GM12892 (cell line): ENCODE measurements around the gene CCDC134.

Source experiments
- POLR2A ChIP-seq: IDR thresholded peaks from 2 replicates; pipeline ENCODE4 v1.6.1; 2011; ENCODE audit warnings: low read depth, low read length, control low read depth
- TAF1 ChIP-seq: IDR thresholded peaks from 2 replicates; pipeline ENCODE4 v1.6.1; 2011; ENCODE audit warnings: low read depth, mild to moderate bottlenecking, control low read depth, low read length, borderline replicate concordance

DNA sequence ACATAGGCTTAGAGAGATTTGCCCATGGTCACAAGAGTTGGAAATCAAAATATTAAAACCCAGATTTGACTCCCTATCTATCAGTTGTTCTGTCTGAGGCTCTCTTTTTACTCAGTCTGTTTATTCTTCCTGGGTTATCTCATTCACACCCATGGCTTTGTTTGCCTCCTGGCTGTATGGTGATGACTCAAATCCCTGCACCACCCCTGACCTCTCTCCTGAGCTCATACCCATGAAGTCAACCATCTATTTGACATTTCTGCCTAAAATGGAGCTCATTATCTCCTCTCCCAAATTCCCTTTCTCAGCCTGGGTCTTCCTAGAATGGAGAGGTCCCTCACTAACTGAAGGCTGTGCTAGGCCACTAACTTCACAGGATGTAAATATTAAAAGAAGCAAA is 27.8 kb upstream of the CCDC134 start:
- TF ChIP-seq POLR2A (no peak), TAF1 (no peak)
